ENCODE results near the gene FMO2. TPM values are rescaled to one million over a fixed set of nuclear protein-coding genes. Genes with fewer than 3 reads are reported as not detected.
A peak's percentile ranks its signal among the peaks of the same experiment; 100 is the strongest.

Gene FMO2
- total RNA-seq, 1 donor from 2014 or later, result not detected

GRCh38 chr1:171188388-171189266, 3.5 kb downstream of the FMO2 start:
- no peaks in the 10 kb centered on the region for H3K36me3 Mint-ChIP-seq (ENCODE audit: low read depth, unreplicated experiment)
- no peaks in the 10 kb centered on the region for H3K9me3 Mint-ChIP-seq (ENCODE audit: unreplicated experiment)
- Histone ChIP-seq H3K9ac (ENCODE audit: low read length) (no peak overlapping the region), H4K20me1 (ENCODE audit: insufficient read depth, low read length) (no peaks in the 10 kb centered on the region), H3K79me2 (ENCODE audit: insufficient read depth, low read length) (no peaks in the 10 kb centered on the region), H3K27ac (ENCODE audit: low read depth, low read length) (no peak overlapping the region), H3K36me3 (ENCODE audit: insufficient read depth, low read length) (no peaks in the 10 kb centered on the region), H3K27me3 (ENCODE audit: insufficient read depth, low read length) (no peaks in the 10 kb centered on the region), H3K4me1 (ENCODE audit: insufficient read depth, low read length) (no peaks in the 10 kb centered on the region), H2AFZ (ENCODE audit: low read depth, low read length) (no peak overlapping the region), H3K4me2 (ENCODE audit: low read length) (no peak overlapping the region), H3K4me3 (ENCODE audit: insufficient read depth, low read depth, low read length) (no peak overlapping the region), H3K9me3 (ENCODE audit: insufficient read depth, low read depth, low read length) (no peaks in the 10 kb centered on the region)
- TF ChIP-seq EZH2 (IDR thresholded peaks at IDR 0.05; ENCODE audit: insufficient read depth, low read length), result no peak
- TF ChIP-seq, protein P1, sequence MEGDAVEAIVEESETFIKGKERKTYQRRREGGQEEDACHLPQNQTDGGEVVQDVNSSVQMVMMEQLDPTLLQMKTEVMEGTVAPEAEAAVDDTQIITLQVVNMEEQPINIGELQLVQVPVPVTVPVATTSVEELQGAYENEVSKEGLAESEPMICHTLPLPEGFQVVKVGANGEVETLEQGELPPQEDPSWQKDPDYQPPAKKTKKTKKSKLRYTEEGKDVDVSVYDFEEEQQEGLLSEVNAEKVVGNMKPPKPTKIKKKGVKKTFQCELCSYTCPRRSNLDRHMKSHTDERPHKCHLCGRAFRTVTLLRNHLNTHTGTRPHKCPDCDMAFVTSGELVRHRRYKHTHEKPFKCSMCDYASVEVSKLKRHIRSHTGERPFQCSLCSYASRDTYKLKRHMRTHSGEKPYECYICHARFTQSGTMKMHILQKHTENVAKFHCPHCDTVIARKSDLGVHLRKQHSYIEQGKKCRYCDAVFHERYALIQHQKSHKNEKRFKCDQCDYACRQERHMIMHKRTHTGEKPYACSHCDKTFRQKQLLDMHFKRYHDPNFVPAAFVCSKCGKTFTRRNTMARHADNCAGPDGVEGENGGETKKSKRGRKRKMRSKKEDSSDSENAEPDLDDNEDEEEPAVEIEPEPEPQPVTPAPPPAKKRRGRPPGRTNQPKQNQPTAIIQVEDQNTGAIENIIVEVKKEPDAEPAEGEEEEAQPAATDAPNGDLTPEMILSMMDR (IDR thresholded peaks at IDR 0.05; ENCODE audit: insufficient read depth, low read depth, low read length), result peak; percentile 80
- H3K27ac Mint-ChIP-seq (ENCODE audit: unreplicated experiment), result no peak overlapping the region
- H3K4me1 Mint-ChIP-seq (ENCODE audit: low read depth, unreplicated experiment), result no peaks in the 10 kb centered on the region
- no peaks in the 10 kb centered on the region for H3K27me3 Mint-ChIP-seq (ENCODE audit: low read depth, unreplicated experiment)
- no peak overlapping the region for H3K4me3 Mint-ChIP-seq (ENCODE audit: unreplicated experiment)
- no peak for FAIRE-seq
- DNase-seq (ENCODE audit: low read depth), result peak; percentile 12

DNA sequence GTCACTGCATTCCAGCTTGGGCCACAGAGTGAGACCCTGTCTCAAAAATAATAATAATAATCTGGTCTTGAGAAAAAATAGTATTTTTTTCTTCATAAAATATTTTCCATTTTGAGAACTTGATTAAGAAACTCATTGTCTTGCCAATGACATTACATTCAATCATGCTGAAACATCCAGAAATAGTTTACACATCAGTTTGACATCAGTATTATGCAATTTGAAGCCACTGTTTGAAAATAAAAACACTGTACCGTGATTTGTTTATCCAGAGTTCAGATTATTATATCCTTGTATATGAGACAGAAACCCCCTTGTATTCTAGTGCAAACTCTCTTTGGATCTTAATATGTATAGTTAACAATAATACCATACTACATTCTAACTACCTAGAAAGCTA, 6.9 kb downstream of the FMO2 start:
- H3K79me2 ChIP-seq (ENCODE audit: insufficient read depth, low read length), result no peaks in the 10 kb centered on the region
- no peaks in the 10 kb centered on the region for H3K36me3 ChIP-seq (ENCODE audit: insufficient read depth, low read length)
- H3K27ac ChIP-seq (ENCODE audit: low read depth, low read length), result no peak overlapping the region
- H3K4me2 ChIP-seq (ENCODE audit: low read length), result no peak overlapping the region
- no peak overlapping the region for H3K4me3 Mint-ChIP-seq (ENCODE audit: unreplicated experiment)
- DNase-seq (ENCODE audit: low read depth) (no peak), FAIRE-seq (no peak)
- H3K27ac Mint-ChIP-seq (ENCODE audit: unreplicated experiment), result no peak overlapping the region
- H3K9me3 Mint-ChIP-seq (ENCODE audit: unreplicated experiment), result no peaks in the 10 kb centered on the region
- H3K4me1 ChIP-seq (ENCODE audit: insufficient read depth, low read length), result no peaks in the 10 kb centered on the region
- TF ChIP-seq EZH2 (IDR thresholded peaks at IDR 0.05; ENCODE audit: insufficient read depth, low read length), result no peak
- TF ChIP-seq, protein P1 (IDR thresholded peaks at IDR 0.05; ENCODE audit: insufficient read depth, low read depth, low read length), result no peak
- H3K27me3 Mint-ChIP-seq (ENCODE audit: low read depth, unreplicated experiment), result no peaks in the 10 kb centered on the region
- peaks cover 4% of the 10 kb centered on the region for H3K4me1 Mint-ChIP-seq (ENCODE audit: low read depth, unreplicated experiment)
- no peak overlapping the region for H3K9ac ChIP-seq (ENCODE audit: low read length)
- no peaks in the 10 kb centered on the region for H4K20me1 ChIP-seq (ENCODE audit: insufficient read depth, low read length)
- H3K9me3 ChIP-seq (ENCODE audit: insufficient read depth, low read depth, low read length), result no peaks in the 10 kb centered on the region
- H3K36me3 Mint-ChIP-seq (ENCODE audit: low read depth, unreplicated experiment), result no peaks in the 10 kb centered on the region
- no peak overlapping the region for H2AFZ ChIP-seq (ENCODE audit: low read depth, low read length)
- no peak overlapping the region for H3K4me3 ChIP-seq (ENCODE audit: insufficient read depth, low read depth, low read length)
- no peaks in the 10 kb centered on the region for H3K27me3 ChIP-seq (ENCODE audit: insufficient read depth, low read length)

DNA sequence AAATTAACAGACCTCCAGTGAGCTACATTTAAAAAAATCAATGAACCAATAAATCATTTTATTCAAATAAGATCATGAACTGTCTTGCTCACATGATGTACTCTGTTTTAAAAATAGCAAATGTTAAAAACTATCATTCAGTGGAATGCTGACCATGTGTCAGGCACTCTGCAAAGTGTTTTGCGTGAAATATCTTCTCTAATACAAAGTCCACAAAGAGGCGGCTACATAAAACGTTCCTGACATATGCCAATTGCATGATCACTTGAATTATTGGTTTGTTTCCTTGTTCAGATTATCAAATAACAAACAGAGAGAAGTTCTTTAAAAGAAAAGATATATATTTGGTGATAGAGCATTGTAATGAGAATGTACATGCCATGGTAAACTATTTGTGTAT, 10.7 kb downstream of the FMO2 start:
- Histone ChIP-seq H3K4me2 (ENCODE audit: low read length) (no peak overlapping the region), H3K79me2 (ENCODE audit: insufficient read depth, low read length) (no peaks in the 10 kb centered on the region), H3K4me1 (ENCODE audit: insufficient read depth, low read length) (no peaks in the 10 kb centered on the region), H2AFZ (ENCODE audit: low read depth, low read length) (no peak overlapping the region), H3K9me3 (ENCODE audit: insufficient read depth, low read depth, low read length) (no peaks in the 10 kb centered on the region), H3K36me3 (ENCODE audit: insufficient read depth, low read length) (no peaks in the 10 kb centered on the region), H3K27ac (ENCODE audit: low read depth, low read length) (no peak overlapping the region), H3K27me3 (ENCODE audit: insufficient read depth, low read length) (no peaks in the 10 kb centered on the region), H3K9ac (ENCODE audit: low read length) (no peak overlapping the region), H4K20me1 (ENCODE audit: insufficient read depth, low read length) (no peaks in the 10 kb centered on the region), H3K4me3 (ENCODE audit: insufficient read depth, low read depth, low read length) (no peak overlapping the region)
- Mint-ChIP-seq H3K36me3 (ENCODE audit: low read depth, unreplicated experiment) (no peaks in the 10 kb centered on the region), H3K4me1 (ENCODE audit: low read depth, unreplicated experiment) (peaks cover 9% of the 10 kb centered on the region), H3K4me3 (ENCODE audit: unreplicated experiment) (no peak overlapping the region), H3K27me3 (ENCODE audit: low read depth, unreplicated experiment) (no peaks in the 10 kb centered on the region), H3K9me3 (ENCODE audit: unreplicated experiment) (no peaks in the 10 kb centered on the region), H3K27ac (ENCODE audit: unreplicated experiment) (no peak overlapping the region)
- no peak for DNase-seq (ENCODE audit: low read depth)
- TF ChIP-seq EZH2 (IDR thresholded peaks at IDR 0.05; ENCODE audit: insufficient read depth, low read length), result no peak
- TF ChIP-seq, protein P1 (IDR thresholded peaks at IDR 0.05; ENCODE audit: insufficient read depth, low read depth, low read length), result no peak
- FAIRE-seq, result no peak
